ENCODE measurements around the gene IHH.

DNA sequence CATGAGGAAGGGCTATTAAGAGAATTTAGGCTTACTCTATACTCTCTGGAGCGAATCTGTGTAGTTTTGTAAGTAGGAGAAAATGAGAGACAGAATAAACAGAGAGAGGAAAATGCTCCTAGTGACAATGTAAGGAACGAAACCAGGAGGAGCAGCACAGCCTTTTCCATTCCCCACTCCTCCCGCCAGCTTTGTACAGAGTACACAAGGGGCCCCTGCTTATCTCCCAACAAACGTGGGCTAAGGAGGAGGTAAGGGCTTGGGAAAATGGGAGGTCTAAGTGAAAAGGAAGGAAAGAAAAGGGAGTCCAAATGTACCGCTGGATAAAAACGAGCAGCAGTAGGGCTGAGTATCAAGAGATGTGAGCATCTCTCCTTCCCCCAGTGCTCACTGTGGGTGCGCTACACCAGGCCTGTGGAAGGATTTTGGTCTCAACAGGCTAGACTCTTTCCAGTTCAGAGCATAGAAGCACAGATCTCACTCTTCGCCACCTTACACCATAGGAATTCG lies 12.1 kb upstream of the IHH start:
- TF ChIP-seq POLR2A (IDR thresholded peaks at IDR 0.05), result no peak
- TF ChIP-seq, protein P1, sequence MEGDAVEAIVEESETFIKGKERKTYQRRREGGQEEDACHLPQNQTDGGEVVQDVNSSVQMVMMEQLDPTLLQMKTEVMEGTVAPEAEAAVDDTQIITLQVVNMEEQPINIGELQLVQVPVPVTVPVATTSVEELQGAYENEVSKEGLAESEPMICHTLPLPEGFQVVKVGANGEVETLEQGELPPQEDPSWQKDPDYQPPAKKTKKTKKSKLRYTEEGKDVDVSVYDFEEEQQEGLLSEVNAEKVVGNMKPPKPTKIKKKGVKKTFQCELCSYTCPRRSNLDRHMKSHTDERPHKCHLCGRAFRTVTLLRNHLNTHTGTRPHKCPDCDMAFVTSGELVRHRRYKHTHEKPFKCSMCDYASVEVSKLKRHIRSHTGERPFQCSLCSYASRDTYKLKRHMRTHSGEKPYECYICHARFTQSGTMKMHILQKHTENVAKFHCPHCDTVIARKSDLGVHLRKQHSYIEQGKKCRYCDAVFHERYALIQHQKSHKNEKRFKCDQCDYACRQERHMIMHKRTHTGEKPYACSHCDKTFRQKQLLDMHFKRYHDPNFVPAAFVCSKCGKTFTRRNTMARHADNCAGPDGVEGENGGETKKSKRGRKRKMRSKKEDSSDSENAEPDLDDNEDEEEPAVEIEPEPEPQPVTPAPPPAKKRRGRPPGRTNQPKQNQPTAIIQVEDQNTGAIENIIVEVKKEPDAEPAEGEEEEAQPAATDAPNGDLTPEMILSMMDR (IDR thresholded peaks at IDR 0.05), result no peak

Data from right lobe of liver (tissue), 4 donors.